Dendritic cell treated with granulocyte-macrophage colony-stimulating factor and Interleukin-4, amounts not matched to agents 40 ng/mL and 50 ng/mL, for 4 days (primary cell): Measurements from ENCODE around the gene UNC13C.

Source experiments
- H3K27ac Mint-ChIP-seq: one replicate; pipeline ENCODE4 v1.8.0; 2022; ENCODE audit warnings: mild to moderate bottlenecking, mixed read lengths
- H3K27me3 Mint-ChIP-seq: one replicate; pipeline ENCODE4 v1.8.0; 2022; ENCODE audit warnings: mild to moderate bottlenecking, mixed read lengths
- H3K36me3 Mint-ChIP-seq: one replicate; pipeline ENCODE4 v1.8.0; 2022; ENCODE audit warnings: low read depth, mixed read lengths
- H3K4me1 Mint-ChIP-seq: one replicate; pipeline ENCODE4 v1.8.0; 2022; ENCODE audit warnings: low read depth, mixed read lengths
- H3K4me3 Mint-ChIP-seq: one replicate; pipeline ENCODE4 v1.8.0; 2022; ENCODE audit warnings: mild to moderate bottlenecking, moderate library complexity, mixed read lengths
- H3K9me3 Mint-ChIP-seq: one replicate; pipeline ENCODE4 v1.8.0; 2022; ENCODE audit warnings: mixed read lengths
- intact Hi-C: fragments of 100-400 bp; cut with micrococcal nuclease; formaldehyde crosslinking; loops from one replicate; pipeline ENCODE4 v1.15.0; 2022

UNC13C gene

DNA sequence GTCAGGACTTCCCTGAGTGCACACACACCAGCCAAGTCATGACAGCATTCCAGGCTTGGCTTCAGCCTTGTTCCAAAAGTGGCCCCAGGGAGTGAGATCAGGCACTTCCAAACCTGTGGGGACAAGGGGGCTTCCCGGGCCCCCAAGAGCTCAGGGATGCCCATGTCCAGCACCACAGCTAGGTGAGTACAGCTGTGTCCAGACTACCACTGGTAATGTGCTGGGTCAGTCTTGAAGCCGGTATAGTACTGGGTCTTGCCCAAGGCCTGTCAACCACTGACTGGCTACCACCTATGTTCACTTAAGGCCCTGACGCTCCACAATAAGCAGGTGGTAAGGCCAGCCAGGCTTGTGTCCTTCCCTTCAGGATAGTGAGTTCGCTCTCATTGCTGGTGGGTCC, 249.3 kb downstream of the UNC13C start:
- Mint-ChIP-seq H3K36me3 (no peaks in the 10 kb centered on the region), H3K9me3 (peaks cover 54% of the 10 kb centered on the region), H3K4me1 (no peaks in the 10 kb centered on the region), H3K27me3 (no peaks in the 10 kb centered on the region), H3K4me3 (no peak overlapping the region), H3K27ac (no peak overlapping the region)
- intact Hi-C loops: no loop called here

DNA sequence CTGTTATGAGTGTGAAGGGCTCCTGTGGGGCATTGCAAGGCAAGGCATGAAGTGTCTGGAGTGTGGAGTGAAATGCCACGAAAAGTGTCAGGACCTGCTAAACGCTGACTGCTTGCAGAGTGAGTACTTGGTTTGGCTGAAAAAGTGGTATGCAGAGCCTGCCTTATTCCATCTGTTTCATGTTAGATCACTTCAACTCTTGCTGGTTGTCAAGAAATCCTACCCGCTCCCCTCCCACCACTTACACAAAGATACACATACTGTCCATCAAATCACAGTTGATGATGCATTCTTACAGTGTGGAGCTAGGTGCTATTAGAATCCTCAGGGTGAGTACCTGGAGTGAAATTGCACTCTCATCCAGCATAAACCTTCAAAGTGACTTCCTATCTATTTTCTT, 272.1 kb downstream of the UNC13C start:
- no peaks in the 10 kb centered on the region for H3K36me3 Mint-ChIP-seq
- H3K27me3 Mint-ChIP-seq: no peaks in the 10 kb centered on the region
- no peak overlapping the region for H3K4me3 Mint-ChIP-seq
- no peak overlapping the region for H3K27ac Mint-ChIP-seq
- peaks cover 6% of the 10 kb centered on the region for H3K9me3 Mint-ChIP-seq
- no peaks in the 10 kb centered on the region for H3K4me1 Mint-ChIP-seq
- intact Hi-C loops: no loop called here

DNA sequence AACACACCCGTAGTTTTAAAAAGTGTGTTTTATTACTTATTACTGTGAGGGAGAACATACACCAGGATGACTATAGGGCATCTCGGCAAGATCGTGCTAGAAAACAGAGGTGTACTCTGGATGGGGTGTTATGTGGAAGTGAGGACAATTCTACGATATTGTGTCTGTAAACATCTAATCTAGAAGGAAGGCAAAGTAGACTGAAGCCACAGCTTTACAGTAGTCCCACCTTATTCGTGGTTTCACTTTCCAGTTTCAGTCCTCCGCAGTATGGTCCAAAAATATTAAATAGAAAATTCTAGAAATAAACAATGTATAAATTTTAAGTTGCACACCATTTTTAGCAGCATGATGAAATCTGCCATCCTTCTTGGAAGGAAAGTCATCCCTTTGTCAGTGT, 277.9 kb downstream of the UNC13C start:
- intact Hi-C loops: no loop called here
- no peaks in the 10 kb centered on the region for H3K36me3 Mint-ChIP-seq
- H3K4me3 Mint-ChIP-seq: no peak overlapping the region
- no peaks in the 10 kb centered on the region for H3K27me3 Mint-ChIP-seq
- H3K9me3 Mint-ChIP-seq: peaks cover 16% of the 10 kb centered on the region
- no peaks in the 10 kb centered on the region for H3K4me1 Mint-ChIP-seq
- no peak overlapping the region for H3K27ac Mint-ChIP-seq

DNA sequence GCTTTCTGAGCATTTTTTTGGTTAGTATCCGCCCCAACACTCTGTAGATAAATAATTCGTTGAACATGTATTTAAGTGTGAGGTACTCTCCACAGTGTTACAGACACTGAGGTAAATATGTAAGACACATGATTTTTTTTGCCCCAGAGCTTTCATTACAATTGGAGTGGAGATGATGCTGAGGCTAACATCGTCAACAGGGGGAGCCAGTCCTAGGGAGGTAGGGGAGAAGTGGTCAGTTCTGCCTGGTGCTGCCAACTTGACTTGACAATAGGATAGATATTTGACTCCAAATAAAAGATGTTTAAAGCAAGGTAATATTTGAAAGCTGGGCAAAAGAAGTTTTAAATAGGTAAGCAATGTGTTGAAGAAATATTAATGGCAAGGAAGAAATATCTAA, 295.7 kb downstream of the UNC13C start:
- Mint-ChIP-seq H3K4me1 (no peaks in the 10 kb centered on the region), H3K27me3 (no peaks in the 10 kb centered on the region), H3K27ac (no peak overlapping the region), H3K36me3 (no peaks in the 10 kb centered on the region), H3K9me3 (no peaks in the 10 kb centered on the region), H3K4me3 (no peak overlapping the region)
- intact Hi-C loops: loop anchor here (10.0 kb wide), 1 partner anchor 841 kb away; no protein-coding TSS in a partner anchor

DNA sequence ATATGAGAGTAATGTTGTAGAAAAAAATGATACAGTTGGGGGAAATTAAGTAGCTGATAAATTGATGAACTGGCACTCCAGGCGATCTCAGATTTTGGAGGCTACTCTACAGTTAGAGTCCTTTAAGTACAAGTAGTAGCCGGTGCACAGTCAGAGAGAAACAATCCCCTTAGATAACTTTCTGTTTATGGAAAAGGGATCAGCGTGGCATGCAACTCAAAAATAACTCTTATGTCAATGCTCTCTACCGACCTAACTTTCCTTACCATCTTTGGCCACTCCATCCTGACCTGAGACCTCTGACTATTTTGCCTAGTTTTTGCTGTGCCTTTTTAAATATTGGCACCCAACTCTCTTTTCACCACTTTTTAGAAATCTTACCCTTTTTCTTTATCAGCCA, 299.6 kb downstream of the UNC13C start:
- Mint-ChIP-seq H3K36me3 (no peaks in the 10 kb centered on the region), H3K4me3 (no peak overlapping the region), H3K27me3 (no peaks in the 10 kb centered on the region), H3K27ac (no peak overlapping the region), H3K4me1 (no peaks in the 10 kb centered on the region), H3K9me3 (no peaks in the 10 kb centered on the region)
- intact Hi-C loops: loop anchor here (10.0 kb wide), 1 partner anchor 837 kb away; no protein-coding TSS in a partner anchor

DNA sequence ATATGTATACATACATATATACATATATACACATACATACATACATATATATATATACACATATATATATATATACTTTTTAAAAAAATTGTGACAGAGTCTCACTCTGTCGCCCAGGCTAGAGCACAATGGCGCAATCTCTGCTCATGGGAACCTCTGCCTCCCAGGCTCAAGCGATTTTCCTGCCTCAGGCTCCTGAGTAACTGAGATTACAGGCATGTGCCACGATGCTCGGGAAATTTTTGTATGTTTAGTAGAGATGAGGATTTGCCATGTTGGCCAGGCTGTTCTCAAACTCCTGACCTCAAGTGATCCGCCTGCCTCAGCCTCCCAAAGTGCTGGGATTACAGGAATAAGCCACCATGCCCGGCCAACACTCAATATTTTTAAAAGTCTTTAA, 302.5 kb downstream of the UNC13C start:
- H3K4me3 Mint-ChIP-seq: no peak overlapping the region
- no peaks in the 10 kb centered on the region for H3K27me3 Mint-ChIP-seq

DNA sequence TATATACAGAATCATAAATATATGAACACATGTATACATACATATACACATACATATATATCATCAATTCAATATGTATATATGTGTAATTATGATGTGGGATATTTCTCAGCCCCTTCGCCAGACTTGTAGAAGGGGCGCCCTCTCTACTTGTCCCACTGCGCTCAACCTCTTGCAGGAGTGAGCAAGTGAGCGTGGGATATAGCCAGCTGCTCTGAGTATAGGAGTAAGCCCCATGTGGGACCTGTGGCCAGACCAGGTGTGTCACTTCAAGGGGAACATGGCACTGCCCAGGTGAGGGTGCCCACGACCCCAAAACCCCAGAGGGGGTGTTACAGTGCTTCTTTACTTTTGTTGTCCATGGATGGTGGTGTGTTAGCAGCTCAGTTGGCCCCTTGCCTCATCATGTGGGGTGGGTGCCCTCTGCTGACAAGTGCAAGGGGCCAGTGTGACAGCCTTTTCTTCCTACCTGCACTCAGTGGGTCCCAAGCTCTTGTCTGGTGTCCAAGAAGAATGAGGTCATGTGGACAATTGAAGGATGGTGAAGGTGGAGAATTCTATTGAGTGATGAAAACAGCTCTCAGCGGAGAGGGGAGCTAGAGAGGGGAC, 304.1 kb downstream of the UNC13C start:
- no peaks in the 10 kb centered on the region for H3K4me1 Mint-ChIP-seq
- H3K9me3 Mint-ChIP-seq: no peaks in the 10 kb centered on the region
- intact Hi-C loops: no loop called here
- no peaks in the 10 kb centered on the region for H3K27me3 Mint-ChIP-seq
- H3K27ac Mint-ChIP-seq: no peak overlapping the region
- no peaks in the 10 kb centered on the region for H3K36me3 Mint-ChIP-seq
- H3K4me3 Mint-ChIP-seq: no peak overlapping the region

More for the DNA sequence above, 302.5 kb downstream of the UNC13C start:
- Mint-ChIP-seq H3K4me1 (no peaks in the 10 kb centered on the region), H3K9me3 (no peaks in the 10 kb centered on the region), H3K36me3 (no peaks in the 10 kb centered on the region), H3K27ac (no peak overlapping the region)
- intact Hi-C loops: no loop called here

DNA sequence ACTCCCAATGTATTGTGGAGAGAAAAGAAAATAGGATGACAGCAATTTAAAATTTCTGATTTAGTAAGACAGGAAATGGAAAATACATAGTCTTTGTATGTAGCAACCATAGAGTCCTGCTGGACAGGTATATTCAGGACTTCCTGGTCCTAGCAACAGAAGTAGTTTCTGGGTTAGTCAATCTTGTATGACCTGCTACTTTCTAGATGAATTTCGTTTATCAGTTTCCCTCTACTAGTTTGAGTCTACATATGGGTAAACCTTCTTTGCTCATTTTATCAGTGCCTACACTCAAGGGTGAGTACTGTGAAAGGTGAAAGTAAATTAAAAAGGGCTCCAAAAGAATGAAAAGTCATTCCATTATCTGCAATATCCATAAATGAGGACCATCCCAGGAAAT, 309.8 kb downstream of the UNC13C start:
- Mint-ChIP-seq H3K27ac (no peak overlapping the region), H3K4me3 (no peak overlapping the region), H3K4me1 (peaks cover 6% of the 10 kb centered on the region), H3K36me3 (no peaks in the 10 kb centered on the region), H3K27me3 (no peaks in the 10 kb centered on the region), H3K9me3 (no peaks in the 10 kb centered on the region)
- intact Hi-C loops: no loop called here

DNA sequence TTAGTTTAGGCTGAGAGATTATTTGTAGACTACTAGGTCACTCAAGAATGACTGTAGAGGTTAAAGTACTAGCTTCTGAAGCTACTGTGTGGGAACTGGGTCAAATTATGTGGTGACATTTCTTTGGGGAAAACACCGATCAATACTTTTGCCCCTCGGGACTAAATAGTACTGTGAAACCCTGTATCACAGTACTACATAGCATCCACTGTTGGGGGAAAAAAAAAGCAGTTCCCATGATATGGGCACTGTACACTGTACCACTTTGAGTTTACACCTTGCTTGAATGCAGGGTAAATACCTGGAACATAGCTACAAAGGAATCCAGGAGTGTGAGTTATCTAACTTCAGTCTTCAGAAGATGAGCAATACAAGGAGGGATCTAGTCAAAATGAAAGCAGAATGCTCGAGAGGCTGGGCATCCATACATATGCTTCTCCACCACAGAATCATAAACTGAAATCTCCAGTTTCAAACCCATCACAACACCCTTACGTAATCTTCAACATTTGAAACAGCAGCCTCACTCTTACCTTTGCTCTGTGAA, 311.4 kb downstream of the UNC13C start:
- no peak overlapping the region for H3K27ac Mint-ChIP-seq
- H3K9me3 Mint-ChIP-seq: no peaks in the 10 kb centered on the region
- no peaks in the 10 kb centered on the region for H3K36me3 Mint-ChIP-seq
- H3K4me1 Mint-ChIP-seq: peaks cover 6% of the 10 kb centered on the region
- no peaks in the 10 kb centered on the region for H3K27me3 Mint-ChIP-seq
- no peak overlapping the region for H3K4me3 Mint-ChIP-seq
- intact Hi-C loops: no loop called here

DNA sequence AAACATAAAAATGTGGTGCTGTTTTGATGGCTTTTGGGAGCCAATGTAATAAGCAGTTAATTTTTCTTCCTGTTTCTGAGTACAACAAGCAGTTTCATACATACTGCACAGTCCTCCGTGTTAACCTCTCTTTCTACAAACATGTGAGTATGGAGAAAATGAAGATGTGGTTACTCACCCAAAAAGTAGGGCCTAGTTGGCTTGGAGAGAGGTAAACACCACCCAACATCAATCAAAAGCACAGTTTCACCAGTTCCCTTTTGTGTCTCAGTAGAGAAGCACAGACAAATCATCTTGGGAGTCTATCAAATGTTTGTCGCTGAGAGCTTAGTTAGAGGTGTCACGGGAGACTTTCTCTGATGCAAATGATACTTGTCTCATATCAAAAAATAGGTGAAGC, 320.2 kb downstream of the UNC13C start:
- H3K27ac Mint-ChIP-seq: no peak overlapping the region
- no peaks in the 10 kb centered on the region for H3K36me3 Mint-ChIP-seq
- H3K27me3 Mint-ChIP-seq: no peaks in the 10 kb centered on the region
- intact Hi-C loops: no loop called here
- H3K4me3 Mint-ChIP-seq: no peak overlapping the region
- no peaks in the 10 kb centered on the region for H3K9me3 Mint-ChIP-seq
- no peaks in the 10 kb centered on the region for H3K4me1 Mint-ChIP-seq

DNA sequence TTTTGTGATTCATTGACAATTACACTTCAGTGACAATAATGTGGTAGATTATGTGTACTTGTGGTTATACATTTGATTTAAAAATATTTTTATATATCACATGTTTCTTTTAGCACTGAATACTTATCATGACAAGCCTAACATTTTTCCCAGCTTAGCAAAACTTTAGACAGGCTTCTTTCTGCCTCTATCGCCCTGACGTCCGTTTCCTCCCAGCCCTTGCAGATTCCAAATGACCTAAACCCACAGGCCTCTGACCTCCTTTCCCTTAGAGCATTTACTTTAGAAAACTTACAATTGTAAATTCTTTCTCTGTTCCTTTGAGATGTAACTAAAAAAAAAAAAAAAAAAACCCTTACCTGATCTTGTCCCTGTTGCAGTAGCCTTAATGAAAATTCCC, 326.1 kb downstream of the UNC13C start:
- no peak overlapping the region for H3K27ac Mint-ChIP-seq
- H3K4me1 Mint-ChIP-seq: no peaks in the 10 kb centered on the region
- no peaks in the 10 kb centered on the region for H3K9me3 Mint-ChIP-seq
- intact Hi-C loops: no loop called here
- H3K4me3 Mint-ChIP-seq: no peak overlapping the region
- no peaks in the 10 kb centered on the region for H3K27me3 Mint-ChIP-seq
- no peaks in the 10 kb centered on the region for H3K36me3 Mint-ChIP-seq

DNA sequence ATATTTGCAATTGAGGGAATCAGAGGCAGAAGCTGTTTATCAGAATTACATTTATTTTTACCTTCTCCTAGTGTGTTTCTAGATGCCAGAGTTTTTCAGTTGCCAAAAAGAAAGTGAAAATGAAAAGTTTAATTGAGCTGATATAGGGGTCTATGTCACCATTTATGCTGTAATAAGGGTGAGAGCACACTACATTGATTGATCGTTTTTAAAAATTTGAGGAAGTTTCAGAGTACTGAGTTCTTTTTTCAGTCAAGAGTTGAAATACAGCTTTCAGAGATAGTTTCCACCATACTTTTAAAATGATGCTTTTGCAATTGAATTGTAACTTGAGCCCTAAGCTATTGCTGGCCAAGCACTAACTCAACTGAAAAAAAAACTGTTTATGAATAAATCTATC, 326.9 kb downstream of the UNC13C start:
- no peaks in the 10 kb centered on the region for H3K36me3 Mint-ChIP-seq
- no peaks in the 10 kb centered on the region for H3K9me3 Mint-ChIP-seq
- H3K27me3 Mint-ChIP-seq: no peaks in the 10 kb centered on the region
- no peaks in the 10 kb centered on the region for H3K4me1 Mint-ChIP-seq
- no peak overlapping the region for H3K27ac Mint-ChIP-seq
- H3K4me3 Mint-ChIP-seq: no peak overlapping the region
- intact Hi-C loops: no loop called here

DNA sequence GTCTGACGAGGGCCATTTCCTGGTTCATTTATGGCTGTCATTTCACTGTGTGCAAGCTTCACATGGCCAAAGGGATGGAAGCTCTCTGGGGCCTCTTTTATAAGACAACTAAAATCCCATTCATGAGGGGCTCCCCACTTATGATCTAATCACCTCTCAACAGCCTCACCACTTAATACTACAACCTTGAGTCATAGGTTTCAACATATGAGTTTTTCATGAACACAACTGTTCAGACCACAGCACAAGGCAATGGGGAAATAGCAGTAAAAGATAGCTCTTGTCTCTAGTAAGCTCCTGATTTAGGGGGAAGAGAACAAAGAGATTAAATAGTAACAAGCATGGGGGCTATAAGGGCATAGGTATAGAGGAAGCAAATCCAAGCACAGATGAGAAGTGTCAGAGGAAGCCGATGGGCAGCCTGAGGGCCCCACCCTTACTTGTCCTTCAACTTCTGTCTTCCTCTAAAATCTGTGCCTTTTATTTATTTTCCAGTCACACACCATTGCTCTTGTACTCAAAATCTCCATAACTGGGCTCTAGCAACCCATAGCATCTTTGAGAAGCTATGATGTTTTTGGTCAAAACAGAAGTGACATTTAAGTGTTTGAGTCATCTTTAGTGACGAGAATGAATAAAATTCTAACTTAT, 329.1 kb downstream of the UNC13C start:
- H3K27me3 Mint-ChIP-seq: no peaks in the 10 kb centered on the region
- H3K36me3 Mint-ChIP-seq: no peaks in the 10 kb centered on the region
- intact Hi-C loops: no loop called here
- no peaks in the 10 kb centered on the region for H3K4me1 Mint-ChIP-seq
- H3K4me3 Mint-ChIP-seq: no peak overlapping the region
- H3K27ac Mint-ChIP-seq: no peak overlapping the region
- no peaks in the 10 kb centered on the region for H3K9me3 Mint-ChIP-seq

DNA sequence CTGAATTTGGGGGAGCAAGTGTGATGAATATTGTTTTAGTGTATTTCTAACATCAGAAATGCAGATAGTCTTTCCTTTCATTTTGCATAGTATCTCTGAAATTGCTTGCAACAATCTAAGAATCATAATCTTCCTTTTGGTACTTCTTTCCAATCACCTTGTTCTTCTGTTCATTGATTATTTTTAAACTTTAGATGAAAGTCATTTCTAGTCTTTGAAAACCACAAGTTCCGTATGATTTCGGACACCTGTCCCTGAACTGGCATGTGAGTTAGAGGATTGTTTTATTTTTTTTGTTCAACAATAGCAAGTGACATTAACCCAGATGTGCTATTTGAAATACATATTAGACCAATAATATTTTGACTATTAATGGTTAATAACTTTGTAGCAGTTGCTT, 329.7 kb downstream of the UNC13C start:
- no peaks in the 10 kb centered on the region for H3K9me3 Mint-ChIP-seq
- no peak overlapping the region for H3K27ac Mint-ChIP-seq
- no peaks in the 10 kb centered on the region for H3K4me1 Mint-ChIP-seq
- H3K36me3 Mint-ChIP-seq: no peaks in the 10 kb centered on the region
- intact Hi-C loops: no loop called here
- no peak overlapping the region for H3K4me3 Mint-ChIP-seq
- no peaks in the 10 kb centered on the region for H3K27me3 Mint-ChIP-seq

DNA sequence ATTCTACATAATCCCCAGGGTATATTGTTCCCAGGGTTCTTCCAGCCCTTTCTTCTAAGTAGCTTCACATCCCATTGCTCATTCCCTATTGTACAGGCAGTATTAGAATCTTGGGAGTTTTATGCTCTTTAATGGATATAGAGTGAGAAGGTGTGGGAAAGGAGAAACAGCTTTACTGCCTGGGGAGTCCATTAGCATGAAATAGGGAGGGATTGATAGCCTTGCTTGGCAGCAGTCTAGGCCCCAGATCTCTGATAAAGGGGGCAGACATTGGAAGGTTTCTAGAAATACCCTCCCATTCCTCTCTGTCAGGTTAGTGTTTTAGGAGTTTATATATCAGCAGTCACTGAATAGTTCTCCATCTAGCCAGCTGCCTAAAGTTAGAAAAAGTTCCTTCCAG, 334.3 kb downstream of the UNC13C start:
- Mint-ChIP-seq H3K36me3 (no peaks in the 10 kb centered on the region), H3K4me1 (no peaks in the 10 kb centered on the region)
- intact Hi-C loops: no loop called here

More for the DNA sequence above, 334.3 kb downstream of the UNC13C start:
- Mint-ChIP-seq H3K27ac (no peak overlapping the region), H3K4me3 (no peak overlapping the region), H3K9me3 (peaks cover 8% of the 10 kb centered on the region), H3K27me3 (no peaks in the 10 kb centered on the region)
